K562 (cell line): Measurements from ENCODE around the gene MYBPC3. TPM values are rescaled to one million over a fixed set of nuclear protein-coding genes. Genes with fewer than 3 reads are reported as not detected.

Experiments used
- ATAC-seq: fragments of 200-7000 bp; cut with Tn5 transposase; 3 replicates; pipeline ENCODE4 v1.9.1; 2020; ENCODE audit warnings: moderate library complexity
- BruUV-seq: library from RNA; stranded (reverse); fragments of 400-500 nt; replicated peaks from 2 replicates; lab custom pipeline; 2021; lab: Mats Ljungman, UMichigan
- CTCF ChIA-PET: fragments of 300-600 bp; formaldehyde crosslinking; extraction: SDS; loops from one replicate; lab custom pipeline; 2021; ENCODE audit warnings: low intra/inter-chr PET ratio; lab: Yijun Ruan, JAX
- POLR2A ChIA-PET: fragments of 300-600, 350-650 bp; sonication (Branson Sonifier 250); formaldehyde crosslinking; extraction: SDS; loops from one replicate; lab custom pipeline; 2021; ENCODE audit warnings: antibody characterized with exemption, inconsistent platforms; lab: Yijun Ruan, JAX
- DNase-seq, 4 experiments: peaks; one replicate each; pipeline versions ENCODE4 v3.0.0 to v3.0.0-alpha.2; 2011 to 2018; ENCODE audit warnings: low spot score in 3 of 4, mixed read lengths in 3 of 4; ENCODE audit errors: extremely low read depth in 1 of 4
- FAIRE-seq: peaks from 2 replicates; lab custom pipeline; 2011; peaks lifted over from hg19 to GRCh38; lab: Jason Lieb, UNC
- H2AFZ ChIP-seq: 2 replicates; pipeline ENCODE4 v1.6.0; 2011; ENCODE audit warnings: low read depth, low read length, control low read depth, inconsistent platforms
- H3K27ac ChIP-seq: fragments of 200-600 bp; 3 replicates; pipeline ENCODE4 v1.8.0; 2011; ENCODE audit warnings: low read depth, mild to moderate bottlenecking, control low read depth, inconsistent platforms, low read length, moderate library complexity, mixed read lengths; ENCODE audit errors: extremely low read depth
- H3K27me3 ChIP-seq, 2 experiments: fragments of 300-600 bp in 1 of 2; 2 replicates in 1 of 2; 3 replicates in 1 of 2; pipeline versions ENCODE4 v1.6.0 to v1.8.0; 2011; ENCODE audit warnings: inconsistent platforms in 2 of 2, low read length in 2 of 2, mild to moderate bottlenecking in 1 of 2, mixed read lengths in 1 of 2, moderate library complexity in 1 of 2; ENCODE audit not compliant: control insufficient read depth in 2 of 2, insufficient read depth in 2 of 2
- H3K36me3 ChIP-seq: fragments of 300-600 bp; 3 replicates; pipeline ENCODE4 v1.8.0; 2011; ENCODE audit warnings: mild to moderate bottlenecking, low read length, inconsistent platforms; ENCODE audit not compliant: control insufficient read depth, insufficient read depth
- H3K4me1 ChIP-seq, 2 experiments: fragments of 200-600 bp in 1 of 2; replicated peaks in 1 of 2; 2 replicates in 1 of 2; 3 replicates in 1 of 2; pipeline versions ENCODE4 v1.5.1 to v1.8.0; 2011; ENCODE audit warnings: inconsistent platforms in 2 of 2, low read length in 2 of 2, mild to moderate bottlenecking in 1 of 2, mixed read lengths in 1 of 2, moderate library complexity in 1 of 2; ENCODE audit not compliant: control insufficient read depth in 2 of 2, insufficient read depth in 2 of 2
- H3K4me2 ChIP-seq: 2 replicates; pipeline ENCODE4 v1.6.1; 2011; ENCODE audit warnings: low read length, control low read depth, inconsistent platforms, mixed read lengths; ENCODE audit not compliant: insufficient read depth
- H3K4me3 ChIP-seq: fragments of 200-600 bp; sonication (generic), shearing (Covaris generic); 2 replicates; pipeline ENCODE4 v1.5.1; 2016; ENCODE audit warnings: control low read depth, inconsistent platforms
- H3K79me2 ChIP-seq: fragments of 200-600 bp; 3 replicates; pipeline ENCODE4 v1.8.0; 2011; ENCODE audit warnings: low read length, inconsistent platforms; ENCODE audit not compliant: control insufficient read depth, insufficient read depth
- H3K9ac ChIP-seq, 2 experiments: 2 replicates each; pipeline versions ENCODE4 v1.6.0 to v1.6.1; 2011; ENCODE audit warnings: low read depth in 2 of 2, low read length in 2 of 2, control low read depth in 1 of 2, inconsistent platforms in 1 of 2, mild to moderate bottlenecking in 1 of 2, mixed read lengths in 1 of 2; ENCODE audit not compliant: insufficient read depth in 1 of 2
- H3K9me1 ChIP-seq: one replicate; pipeline ENCODE4 v1.6.0; 2011; ENCODE audit warnings: inconsistent platforms, mild to moderate bottlenecking, low read length, moderate library complexity; ENCODE audit not compliant: control insufficient read depth, insufficient read depth
- H3K9me3 ChIP-seq: replicated peaks from 2 replicates; pipeline ENCODE4 v1.5.1; 2011; ENCODE audit warnings: low read depth, low read length, inconsistent platforms; ENCODE audit not compliant: control insufficient read depth, insufficient read depth
- H4K20me1 ChIP-seq: replicated peaks from 2 replicates; pipeline ENCODE4 v1.6.1; 2011; ENCODE audit warnings: low read length, inconsistent platforms, mixed read lengths; ENCODE audit not compliant: control insufficient read depth, insufficient read depth
- FOXA3 ChIP-seq, 2 experiments: fragments of 450-650 bp in 1 of 2; sonication (generic) in 1 of 2; formaldehyde crosslinking; IDR thresholded peaks in 1 of 2; conservative IDR thresholded peaks in 1 of 2; 2 replicates each; pipeline versions ENCODE4 v1.4.0 to v1.8.0; 2020 to 2022; ENCODE audit warnings: mild to moderate bottlenecking in 2 of 2, missing genetic modification reagents in 1 of 2
- HCFC1 ChIP-seq: IDR thresholded peaks from 2 replicates; pipeline ENCODE4 v1.6.1; 2012; ENCODE audit warnings: low read depth, low read length, improper control_type of control experiment
- MYNN ChIP-seq, 2 experiments: sonication (generic); formaldehyde crosslinking in 1 of 2; IDR thresholded peaks; 2 replicates each; pipeline versions ENCODE4 v1.5.0 to v1.6.1; 2016 to 2020; ENCODE audit warnings: antibody characterized with exemption in 1 of 2, missing genetic modification reagents in 1 of 2
- POLR2G ChIP-seq: fragments of 200-400 bp; formaldehyde crosslinking; IDR thresholded peaks from 2 replicates; pipeline ENCODE4 v1.6.1; 2017; ENCODE audit warnings: low read depth, mild to moderate bottlenecking, antibody characterized with exemption, low read length, moderate library complexity
- POLR2H ChIP-seq: IDR thresholded peaks from 2 replicates; pipeline ENCODE4 v1.6.1; 2016; ENCODE audit warnings: missing genetic modification characterization, low read depth, mild to moderate bottlenecking, control low read depth, missing compliant biosample characterization, moderate library complexity
- SMARCB1 ChIP-seq: IDR thresholded peaks from 2 replicates; pipeline ENCODE4 v1.6.1; 2011; ENCODE audit warnings: improper control_type of control experiment, low read depth; ENCODE audit not compliant: insufficient read length
- SMARCC2 ChIP-seq: fragments of 450-650 bp; IDR thresholded peaks from 2 replicates; pipeline ENCODE4 v1.6.1; 2017; ENCODE audit warnings: antibody characterized with exemption, moderate library complexity, mild to moderate bottlenecking, low read depth
- SPI1 ChIP-seq: IDR thresholded peaks from 2 replicates; pipeline ENCODE4 v1.6.1; 2011; ENCODE audit warnings: low read depth, low read length, control low read depth, borderline replicate concordance
- TFAP4 ChIP-seq: sonication (generic); formaldehyde crosslinking; IDR thresholded peaks from 2 replicates; pipeline ENCODE4 v1.8.0; 2022; ENCODE audit warnings: missing genetic modification reagents, mild to moderate bottlenecking, moderate library complexity, borderline replicate concordance
- THRA ChIP-seq: fragments of 450-650 bp; IDR thresholded peaks from 2 replicates; pipeline ENCODE4 v1.6.1; 2017; ENCODE audit warnings: mild to moderate bottlenecking, moderate library complexity
- ZBTB26 ChIP-seq: fragments of 450-650 bp; formaldehyde crosslinking; IDR thresholded peaks from 2 replicates; pipeline ENCODE4 v1.4.0; 2022; ENCODE audit warnings: missing genetic modification characterization
- ZNF184 ChIP-seq: sonication (generic); formaldehyde crosslinking; IDR thresholded peaks from 2 replicates; pipeline ENCODE4 v1.5.0; 2020; ENCODE audit warnings: missing genetic modification reagents
- ZNF57 ChIP-seq: fragments of 450-650 bp; formaldehyde crosslinking; IDR thresholded peaks from 2 replicates; pipeline ENCODE4 v1.4.0; 2020; ENCODE audit warnings: mild to moderate bottlenecking, moderate library complexity
- WGBS: fragments of 100-300 bp; shearing (Covaris generic); methylation state at CpG from one replicate; pipeline ENCODE4 v1.1.6; 2016; ENCODE audit warnings: low coverage, mixed read lengths; ENCODE audit not compliant: insufficient coverage; ENCODE audit errors: missing lambda C conversion rate; 5-methylcytosine and 5-hydroxymethylcytosine counted together
- in situ Hi-C: fragments of 300-500 bp; cut with MboI; formaldehyde crosslinking; loops from 4 replicates; pipeline ENCODE4 v1.15.0; 2018; ENCODE audit warnings: inconsistent platforms, mixed read lengths
- intact Hi-C: fragments of 100-400 bp; cut with micrococcal nuclease; formaldehyde crosslinking; loops from 2 replicates; pipeline ENCODE4 v1.14.2; 2022
- polyA plus RNA-seq, 8 experiments: library from polyadenylated mRNA; depleted of rRNA in 4 of 8; stranded (reverse) in 5 of 8; unstranded in 3 of 8; fragments of >200 nt; fragmentation: Nextera tagmentation in 2 of 8; fragmentation: Illumina TruSeq in 1 of 8; extraction: Ambion mirVana in 2 of 8; extraction: Trizol in 1 of 8; gene quantifications; 2 replicates each; pipeline versions ENCODE4 v1.2.1 to v1.2.3, GENCODE V29; 2011 to 2014; ENCODE audit warnings: inconsistent platforms in 1 of 8, missing spikeins in 1 of 8
- total RNA-seq, 7 experiments: library from RNA; depleted of rRNA in 6 of 7; stranded (reverse); fragments of >200 nt in 6 of 7; fragmentation: Illumina TruSeq in 2 of 7; extraction: Trizol in 2 of 7; gene quantifications; 2 replicates each; pipeline versions ENCODE4 v1.2.1 to v1.2.3, GENCODE V29; 2011 to 2021; ENCODE audit warnings: low replicate concordance in 1 of 7

Gene MYBPC3
- total and polyA plus RNA-seq, 9 of the 15 experiments (the other 6 are each of a cell fraction or from before 2014, with no cell fraction given): 0.01 TPM; not detected in 8

GRCh38 chr11:47327025-47327424, 25.5 kb downstream of the MYBPC3 start:
- BruUV-seq: no TSS peak
- Histone ChIP-seq H3K9me3 (no peaks in the 10 kb centered on the region), H3K79me2 (no peaks in the 10 kb centered on the region), H3K27ac (no peak overlapping the region), H3K4me1 (peaks cover 0 to 7% of the 10 kb centered on the region in 2 experiments; a peak in 1 of 5 replicates), H3K27me3 (no peaks in the 10 kb centered on the region), H2AFZ (no peak overlapping the region), H3K9me1 (no peaks in the 10 kb centered on the region), H3K9ac (no peak overlapping the region; a peak in 1 of 4 replicates), H3K4me2 (no peak overlapping the region), H3K4me3 (no peak overlapping the region), H4K20me1 (no peaks in the 10 kb centered on the region), H3K36me3 (peaks cover 30% of the 10 kb centered on the region; the same call in 2 of the 3 replicates)
- DNase-seq (no peak), ATAC-seq (no peak), FAIRE-seq (no peak)
- TF ChIP-seq POLR2G (0 out of 2 replicates have a peak, but pooled peaks have one; percentile 36), ZBTB26 (CRISPR knock-in tag) (no peak)
- in situ Hi-C loops: no loop called here
- POLR2A ChIA-PET: no interaction called here
- CTCF ChIA-PET: no interaction called here
- 93% methylated on average over 9 of the region's 13 CpGs for WGBS
- intact Hi-C loops: no loop called here

GRCh38 chr11:47326198-47326597, 26.3 kb downstream of the MYBPC3 start:
- H3K79me2 ChIP-seq: no peaks in the 10 kb centered on the region
- H3K27ac ChIP-seq: no peak overlapping the region
- no peaks in the 10 kb centered on the region for H3K9me1 ChIP-seq
- WGBS: 95% methylated on average over 12 of the region's 12 CpGs
- no peak for FAIRE-seq
- no peak for ATAC-seq
- no peak overlapping the region for H2AFZ ChIP-seq
- BruUV-seq: no TSS peak
- no peak overlapping the region for H3K4me2 ChIP-seq
- no peak for DNase-seq
- H3K27me3 ChIP-seq: no peaks in the 10 kb centered on the region
- H3K36me3 ChIP-seq: peaks cover 39% of the 10 kb centered on the region; the same call in 2 of the 3 replicates
- H3K9ac ChIP-seq: no peak overlapping the region; a peak in 1 of 4 replicates
- CTCF ChIA-PET: no interaction called here
- no peak overlapping the region for H3K4me3 ChIP-seq
- H4K20me1 ChIP-seq: no peaks in the 10 kb centered on the region
- POLR2A ChIA-PET: no interaction called here
- no peaks in the 10 kb centered on the region for H3K9me3 ChIP-seq
- peaks cover 0 to 3% of the 10 kb centered on the region in 2 experiments; a peak in 1 of 5 replicates for H3K4me1 ChIP-seq
- in situ Hi-C loops: no loop called here
- intact Hi-C loops: no loop called here
- no peak for TF ChIP-seq POLR2H (tag)
- TF ChIP-seq MYNN (IDR thresholded peaks at IDR 0.05): no peak
- no peak for TF ChIP-seq MYNN (CRISPR knock-in tag; IDR thresholded peaks at IDR 0.05)
- TF ChIP-seq ZNF184: no peak
- no peak for TF ChIP-seq THRA
- no peak for TF ChIP-seq TFAP4
- no peak for TF ChIP-seq SMARCC2
- TF ChIP-seq SPI1: no peak
- no peak for TF ChIP-seq ZNF57 (CRISPR knock-in tag)
- no peak for TF ChIP-seq HCFC1
- TF ChIP-seq SMARCB1: no peak
- no peak for TF ChIP-seq FOXA3 (CRISPR knock-in tag; conservative IDR thresholded peaks at IDR 0.05 in 1 of 2, IDR thresholded peaks at IDR 0.05 in 1 of 2)
